PC-3 (cell line): Measurements from ENCODE around the gene UFD1. TPM values are rescaled to one million over a fixed set of nuclear protein-coding genes. Genes with fewer than 3 reads are reported as not detected.

ENCODE experiments used
- ATAC-seq: fragments of 200-7000 bp; cut with Tn5 transposase; 2 replicates; pipeline ENCODE4 v1.9.1; 2020; ENCODE audit warnings: mild to moderate bottlenecking, moderate library complexity
- BruUV-seq: library from RNA; stranded (reverse); fragments of 400-500 nt; replicated peaks from 2 replicates; lab custom pipeline; 2021; lab: Mats Ljungman, UMichigan
- CTCF ChIA-PET: fragments of 300-600 bp; sonication (Branson Sonifier 250); formaldehyde crosslinking; loops from one replicate; lab custom pipeline; 2022; ENCODE audit warnings: antibody characterized with exemption; lab: Charles Lee
- POLR2A ChIA-PET: fragments of 300-600 bp; sonication (Branson Sonifier 250); formaldehyde crosslinking; loops from one replicate; lab custom pipeline; 2022; ENCODE audit warnings: antibody characterized with exemption; ENCODE audit not compliant: unreplicated experiment; lab: Charles Lee
- DNase-seq: peaks from one replicate; pipeline ENCODE4 v3.0.0-alpha.2; 2015
- H2AFZ ChIP-seq: fragments of 300-600 bp; sonication (generic); 2 replicates; pipeline ENCODE4 v1.6.0; 2016; ENCODE audit warnings: antibody characterized with exemption, low read length
- H3F3A ChIP-seq: fragments of 300-600 bp; sonication (generic); one replicate; pipeline ENCODE4 v1.6.0; 2017; ENCODE audit warnings: antibody characterized with exemption, low read length, control low read depth, mild to moderate bottlenecking; ENCODE audit not compliant: unreplicated experiment
- H3K27ac ChIP-seq: fragments of 300-600 bp; sonication (generic); 2 replicates; pipeline ENCODE4 v1.5.1; 2016; ENCODE audit warnings: mild to moderate bottlenecking, low read length
- H3K27me3 ChIP-seq: fragments of 300-600 bp; sonication (generic); 2 replicates; pipeline ENCODE4 v1.6.1; 2016; ENCODE audit warnings: low read length, mixed read lengths
- H3K36me3 ChIP-seq: fragments of 300-600 bp; sonication (generic); 2 replicates; pipeline ENCODE4 v1.6.1; 2016; ENCODE audit warnings: low read depth, mixed run types, low read length, mixed read lengths
- H3K4me1 ChIP-seq: fragments of 300-600 bp; sonication (generic); 2 replicates; pipeline ENCODE4 v1.5.1; 2016; ENCODE audit warnings: low read length; ENCODE audit not compliant: insufficient read depth
- H3K4me2 ChIP-seq: fragments of 300-600 bp; sonication (generic); 2 replicates; pipeline ENCODE4 v1.6.0; 2016; ENCODE audit warnings: low read length
- H3K4me3 ChIP-seq: fragments of 300-600 bp; sonication (generic); 2 replicates; pipeline ENCODE4 v1.5.1; 2016; ENCODE audit warnings: mild to moderate bottlenecking, low read length, mixed read lengths
- H3K79me2 ChIP-seq: fragments of 300-600 bp; sonication (generic); 2 replicates; pipeline ENCODE4 v1.6.1; 2017; ENCODE audit warnings: low read length, mixed read lengths
- H3K9ac ChIP-seq: fragments of 300-600 bp; sonication (generic); 2 replicates; pipeline ENCODE4 v1.6.0; 2016; ENCODE audit warnings: mild to moderate bottlenecking, low read length
- H3K9me2 ChIP-seq: fragments of 300-600 bp; sonication (generic); replicated peaks from 2 replicates; pipeline ENCODE4 v1.6.1; 2016; ENCODE audit warnings: mixed run types, low read length, mixed read lengths
- H3K9me3 ChIP-seq: fragments of 300-600 bp; sonication (generic); 2 replicates; pipeline ENCODE4 v1.6.1; 2016; ENCODE audit warnings: low read length, mixed read lengths
- H4K20me1 ChIP-seq: fragments of 300-600 bp; sonication (generic); 2 replicates; pipeline ENCODE4 v1.6.1; 2016; ENCODE audit warnings: low read length, mixed read lengths
- CTCF ChIP-seq: fragments of 300-600 bp; sonication (generic); conservative IDR thresholded peaks from 2 replicates; pipeline ENCODE4 v1.5.1; 2017; ENCODE audit warnings: antibody characterized with exemption, low read depth, mild to moderate bottlenecking, low read length
- EZH2 ChIP-seq: fragments of 300-600 bp; sonication (generic); IDR thresholded peaks from one replicate; pipeline ENCODE4 v1.6.1; 2017; ENCODE audit warnings: antibody characterized with exemption, mild to moderate bottlenecking, low read length; ENCODE audit not compliant: unreplicated experiment
- EZH2phosphoT487 ChIP-seq: fragments of 300-600 bp; sonication (generic); IDR thresholded peaks from 2 replicates; pipeline ENCODE4 v1.6.1; 2018; ENCODE audit warnings: mild to moderate bottlenecking, antibody characterized with exemption, low read length, borderline replicate concordance
- intact Hi-C: fragments of 100-400 bp; cut with micrococcal nuclease; formaldehyde crosslinking; loops from 2 replicates; pipeline ENCODE4 v1.9.0; 2023
- total RNA-seq: library from RNA; depleted of rRNA; stranded (reverse); fragments of >200 nt; gene quantifications from 2 replicates; pipeline ENCODE4 v1.2.3, GENCODE V29; 2014

UFD1 gene
- total RNA-seq, 1 experiment from 2014 or later, result 92.6 TPM

DNA sequence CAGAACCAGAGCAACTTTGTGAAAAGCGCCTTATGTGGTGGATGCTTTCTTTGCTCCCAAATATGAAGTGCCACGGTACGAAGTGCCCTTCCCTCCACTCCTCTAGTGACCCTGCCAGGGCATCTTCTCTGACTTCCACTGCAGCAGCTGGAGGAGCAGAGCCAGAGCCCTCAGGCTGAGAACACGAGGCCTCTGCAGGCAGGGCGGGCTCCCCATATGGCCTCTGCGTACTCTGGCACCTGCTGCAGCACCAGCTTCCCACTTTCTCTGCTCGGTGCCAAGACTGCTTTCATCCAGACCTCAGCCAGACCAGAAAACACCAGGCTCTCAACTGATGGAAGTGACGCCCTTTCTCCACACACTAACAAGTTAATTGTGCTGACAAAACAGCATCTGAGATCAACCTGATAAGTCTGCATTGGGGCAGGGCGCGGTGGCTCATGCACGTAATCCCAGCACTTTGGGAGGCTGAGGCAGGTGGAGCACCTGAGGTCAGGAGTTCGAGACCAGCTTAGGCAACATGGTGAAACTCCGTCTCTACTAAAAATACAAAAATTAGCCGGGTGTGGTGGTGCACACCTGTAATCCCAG, 12.8 kb downstream of the UFD1 start:
- Histone ChIP-seq H3K27ac (no peak overlapping the region), H3K9me3 (no peaks in the 10 kb centered on the region), H3K4me2 (no peak overlapping the region), H3F3A (no peaks in the 10 kb centered on the region), H3K4me3 (no peak overlapping the region), H3K36me3 (peaks cover 51% of the 10 kb centered on the region), H4K20me1 (no peaks in the 10 kb centered on the region), H3K27me3 (no peaks in the 10 kb centered on the region), H3K9ac (no peak overlapping the region), H3K9me2 (no peaks in the 10 kb centered on the region), H2AFZ (no peak overlapping the region), H3K79me2 (no peaks in the 10 kb centered on the region), H3K4me1 (no peaks in the 10 kb centered on the region)
- intact Hi-C loops, result no loop called here
- POLR2A ChIA-PET, result interaction anchor here (0.6 to 0.7 kb wide), 2 partner anchors 8 to 1083 kb away, joined by 6 to 10 read pairs; no protein-coding TSS in a partner anchor
- ATAC-seq, result no peak
- TF ChIP-seq EZH2 (no peak), CTCF (no peak), EZH2phosphoT487 (no peak)
- no TSS peak for BruUV-seq
- DNase-seq, result no peak
- CTCF ChIA-PET, result no interaction called here

- H3K9me2 ChIP-seq, result no peaks in the 10 kb centered on the region
- no peaks in the 10 kb centered on the region for H3K79me2 ChIP-seq
- no peak overlapping the region for H3K27ac ChIP-seq
- H2AFZ ChIP-seq, result no peak overlapping the region
- peaks cover 44% of the 10 kb centered on the region for H3K36me3 ChIP-seq
- no peaks in the 10 kb centered on the region for H3K4me1 ChIP-seq
- no peak for DNase-seq
- H3K27me3 ChIP-seq, result no peaks in the 10 kb centered on the region
- no peak for TF ChIP-seq CTCF
- TF ChIP-seq EZH2, result no peak
- no peak for TF ChIP-seq EZH2phosphoT487
- no peaks in the 10 kb centered on the region for H3F3A ChIP-seq
- H4K20me1 ChIP-seq, result no peaks in the 10 kb centered on the region
- intact Hi-C loops, result no loop called here
- ATAC-seq, result no peak
- ChIA-PET POLR2A (no interaction called here), CTCF (no interaction called here)
- BruUV-seq, result no TSS peak
- H3K9me3 ChIP-seq, result no peaks in the 10 kb centered on the region
- no peak overlapping the region for H3K4me3 ChIP-seq
- H3K4me2 ChIP-seq, result no peak overlapping the region
- no peak overlapping the region for H3K9ac ChIP-seq
Observed at GRCh38 chr22:19464975-19465374, 14.0 kb downstream of the UFD1 start.

DNA sequence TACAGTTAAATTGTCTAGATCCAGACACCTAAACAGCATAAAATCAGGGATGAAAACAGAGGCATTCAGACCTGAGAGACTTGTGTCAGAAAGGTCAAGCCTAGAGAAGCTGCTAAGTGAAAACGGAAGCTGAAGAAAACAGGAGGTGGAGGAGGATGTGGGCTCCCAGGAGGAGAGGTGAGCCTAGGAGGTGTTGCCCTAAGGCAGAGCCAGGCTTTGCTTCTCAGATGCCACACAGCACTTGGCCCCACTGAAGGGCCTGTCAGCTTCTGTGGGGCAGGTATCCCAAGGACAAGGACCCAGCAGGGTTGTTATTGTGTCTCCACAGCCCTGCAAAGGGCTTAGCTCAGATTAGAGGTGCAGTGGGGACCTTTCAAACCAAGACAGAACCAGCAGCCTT, 14.4 kb downstream of the UFD1 start:
- Histone ChIP-seq H3K4me1 (no peaks in the 10 kb centered on the region), H3K36me3 (peaks cover 40% of the 10 kb centered on the region), H3K9me2 (no peaks in the 10 kb centered on the region), H3K9me3 (no peaks in the 10 kb centered on the region), H3K4me3 (no peak overlapping the region), H3F3A (no peaks in the 10 kb centered on the region), H3K4me2 (no peak overlapping the region), H4K20me1 (no peaks in the 10 kb centered on the region), H3K79me2 (no peaks in the 10 kb centered on the region), H2AFZ (no peak overlapping the region), H3K27ac (no peak overlapping the region), H3K9ac (no peak overlapping the region), H3K27me3 (no peaks in the 10 kb centered on the region)
- TF ChIP-seq EZH2phosphoT487 (no peak), EZH2 (no peak), CTCF (no peak)
- ChIA-PET CTCF (no interaction called here), POLR2A (no interaction called here)
- DNase-seq (no peak), ATAC-seq (no peak)
- no TSS peak for BruUV-seq
- intact Hi-C loops, result no loop called here
